B cell (primary cell): ENCODE results near the gene TMEM253. TPM values are rescaled to one million over a fixed set of nuclear protein-coding genes. Genes with fewer than 3 reads are reported as not detected.

Source experiments
- ATAC-seq: fragments of 200-7000 bp; cut with Tn5 transposase; one replicate; pipeline ENCODE4 v1.10.0; 2021; ENCODE audit warnings: low read depth, mild to moderate bottlenecking, moderate number of reproducible peaks, moderate library complexity
- CTCF ChIA-PET: fragments of 350-600 bp; sonication (Branson Sonifier 250); formaldehyde crosslinking; loops from one replicate; lab custom pipeline; 2021; ENCODE audit warnings: antibody characterized with exemption, inconsistent platforms; lab: Charles Lee
- POLR2A ChIA-PET: fragments of 350-600 bp; sonication (Branson Sonifier 250); formaldehyde crosslinking; loops from one replicate; lab custom pipeline; 2021; ENCODE audit warnings: antibody characterized with exemption; lab: Charles Lee
- DNase-seq: peaks from one replicate; pipeline ENCODE4 v3.0.0; 2013
- H2AFZ ChIP-seq: 2 replicates; pipeline ENCODE4 v1.6.1; 2012; ENCODE audit warnings: mild to moderate bottlenecking, low read depth, low read length; ENCODE audit not compliant: insufficient read depth, poor library complexity, severe bottlenecking
- H3K27ac ChIP-seq, 2 donors: 1 replicate in 1 of 2; 2 replicates in 1 of 2; pipeline ENCODE4 v1.5.1; 2012 to 2013; ENCODE audit warnings: low read length in 2 of 2, mild to moderate bottlenecking in 2 of 2, moderate library complexity in 1 of 2
- H3K27me3 ChIP-seq, 4 experiments: fragments of 200-600 bp in 1 of 4; sonication (generic) in 1 of 4; replicated peaks in 1 of 4; 1 replicate in 2 of 4; 2 replicates in 2 of 4; pipeline versions ENCODE4 v1.6.1 to v1.7.0; 2013 to 2016; ENCODE audit warnings: low read length in 3 of 4, mild to moderate bottlenecking in 2 of 4, mixed read lengths in 1 of 4, moderate library complexity in 1 of 4; ENCODE audit not compliant: insufficient read depth in 4 of 4, control insufficient read depth in 3 of 4; ENCODE audit errors: control extremely low read depth in 1 of 4
- H3K36me3 ChIP-seq, 2 experiments: replicated peaks in 1 of 2; 1 replicate in 1 of 2; 2 replicates in 1 of 2; pipeline versions ENCODE4 v1.6.1 to v1.7.1; 2013; ENCODE audit warnings: low read length in 1 of 2; ENCODE audit not compliant: insufficient read depth in 2 of 2, control insufficient read depth in 1 of 2; ENCODE audit errors: control extremely low read depth in 1 of 2, extremely low read depth in 1 of 2
- H3K4me1 ChIP-seq, 2 donors: fragments of 200-600 bp in 1 of 2; sonication (generic) in 1 of 2; 1 replicate in 1 of 2; 2 replicates in 1 of 2; pipeline versions ENCODE4 v1.5.1 to v1.6.1; 2013 to 2017; ENCODE audit warnings: low read length in 2 of 2; ENCODE audit not compliant: control insufficient read depth in 2 of 2, insufficient read depth in 2 of 2
- H3K4me2 ChIP-seq: replicated peaks from 2 replicates; pipeline ENCODE3; 2012; ENCODE audit warnings: mild to moderate bottlenecking, low read depth, low read length; ENCODE audit not compliant: poor library complexity, severe bottlenecking
- H3K4me3 ChIP-seq, 5 experiments: fragments of 200-600 bp in 1 of 5; sonication (generic) in 1 of 5; 1 replicate in 3 of 5; 2 replicates in 2 of 5; pipeline versions ENCODE4 v1.5.1 to v1.7.0; 2011 to 2016; ENCODE audit warnings: low read length in 4 of 5, mild to moderate bottlenecking in 4 of 5, low read depth in 2 of 5, control low read depth in 1 of 5, moderate library complexity in 1 of 5; ENCODE audit not compliant: insufficient read depth in 1 of 5; ENCODE audit errors: control extremely low read depth in 1 of 5, extremely low read depth in 1 of 5
- H3K79me2 ChIP-seq: fragments of 200-600 bp; sonication (generic); one replicate; pipeline ENCODE4 v1.6.0; 2016; ENCODE audit warnings: low read length; ENCODE audit not compliant: control insufficient read depth, insufficient read depth
- H3K9ac ChIP-seq: fragments of 200-600 bp; sonication (generic); 2 replicates; pipeline ENCODE4 v1.6.1; 2017; ENCODE audit warnings: mild to moderate bottlenecking, low read length, moderate library complexity
- H3K9me3 ChIP-seq, 3 donors: one replicate each; pipeline versions ENCODE4 v1.6.1 to v1.7.1; 2013; ENCODE audit warnings: low read length in 2 of 3; ENCODE audit not compliant: control insufficient read depth in 2 of 3, insufficient read depth in 1 of 3; ENCODE audit errors: control extremely low read depth in 1 of 3
- H4K20me1 ChIP-seq: 2 replicates; pipeline ENCODE4 v1.6.0; 2012; ENCODE audit warnings: mild to moderate bottlenecking, low read length; ENCODE audit not compliant: insufficient read depth, control insufficient read depth, poor library complexity, severe bottlenecking
- H3K27ac Mint-ChIP-seq: one replicate; pipeline ENCODE4 v1.8.0; 2021; ENCODE audit warnings: mixed read lengths
- H3K27me3 Mint-ChIP-seq: one replicate; pipeline ENCODE4 v1.8.0; 2021; ENCODE audit warnings: mixed read lengths
- H3K4me1 Mint-ChIP-seq: one replicate; pipeline ENCODE4 v1.8.0; 2021; ENCODE audit warnings: mixed read lengths
- H3K4me3 Mint-ChIP-seq: one replicate; pipeline ENCODE4 v1.8.0; 2021; ENCODE audit warnings: mixed read lengths
- H3K9me3 Mint-ChIP-seq: one replicate; pipeline ENCODE4 v1.8.0; 2022; ENCODE audit warnings: mixed read lengths; ENCODE audit not compliant: insufficient read depth
- EZH2 ChIP-seq: IDR thresholded peaks from 2 replicates; pipeline ENCODE4 v1.6.1; 2012; ENCODE audit warnings: borderline replicate concordance, low read depth, mild to moderate bottlenecking, moderate library complexity, low read length; ENCODE audit not compliant: insufficient read depth, poor library complexity, severe bottlenecking
- WGBS: methylation state at CpG from one replicate; pipeline ENCODE4 v1.1.5; 2013; ENCODE audit warnings: missing lambda C conversion rate; ENCODE audit not compliant: insufficient coverage; 5-methylcytosine and 5-hydroxymethylcytosine counted together
- intact Hi-C: fragments of 100-400 bp; cut with micrococcal nuclease; formaldehyde crosslinking; loops from one replicate; pipeline ENCODE4 v1.10.0; 2022
- polyA plus RNA-seq: library from polyadenylated mRNA; depleted of rRNA; stranded (reverse); fragments of >200 nt; gene quantifications from 2 replicates; pipeline ENCODE4 v1.2.3, GENCODE V29; 2012
- total RNA-seq, 2 donors: library from RNA; stranded (reverse); fragments of 120-200 nt in 1 of 2; gene quantifications; 1 replicate in 1 of 2; 2 replicates in 1 of 2; pipeline versions ENCODE4 v1.2.3 to v1.2.4, GENCODE V29; 2013 to 2022
- TF ChIP-seq, protein P1 (sequence below): fragments of 200-600 bp; IDR thresholded peaks from one replicate; pipeline ENCODE4 v1.8.0; 2022; ENCODE audit warnings: antibody characterized with exemption, mild to moderate bottlenecking

TMEM253 gene
- total and polyA plus RNA-seq, 2 donors (not counting 1 experiment from before 2014, with no cell fraction given): not detected

DNA sequence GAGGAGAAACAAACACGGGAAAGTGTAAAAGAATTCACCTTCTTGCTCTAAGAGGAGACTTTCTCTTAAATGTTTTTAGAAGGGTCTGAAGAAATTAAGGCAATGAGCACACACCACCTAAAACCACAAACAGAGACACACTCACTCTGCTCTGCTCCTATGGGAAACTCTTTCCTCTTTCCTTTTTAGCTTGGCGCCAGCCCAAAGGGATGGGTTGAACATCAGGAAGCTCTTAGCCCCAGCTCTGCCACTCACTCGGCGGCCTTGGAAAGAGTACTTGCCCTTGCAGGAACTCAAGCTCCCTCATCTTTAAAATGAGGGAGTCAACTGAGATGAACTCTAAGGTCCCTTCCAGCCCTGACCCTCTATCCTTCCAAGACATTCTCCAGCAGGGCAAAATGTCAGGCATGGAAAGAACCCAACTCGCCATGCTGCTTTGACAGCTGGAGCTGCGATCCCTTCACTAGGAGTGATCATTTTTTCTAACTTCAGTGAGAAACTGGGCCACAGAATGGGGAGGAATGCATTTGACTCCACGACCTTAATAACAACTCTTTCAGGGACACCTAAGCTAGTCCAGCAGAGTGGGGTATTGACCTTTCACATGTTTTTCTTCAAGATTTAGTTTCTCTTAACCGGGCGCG is 44.2 kb upstream of the TMEM253 start:
- Mint-ChIP-seq H3K9me3 (no peaks in the 10 kb centered on the region), H3K4me3 (no peak overlapping the region), H3K27me3 (peaks cover 33% of the 10 kb centered on the region), H3K4me1 (no peaks in the 10 kb centered on the region), H3K27ac (no peak overlapping the region)
- ATAC-seq: no peak
- CTCF ChIA-PET: interaction anchor here (1.2 kb wide), 1 partner anchor 42 kb away, joined by 5 read pairs; no protein-coding TSS in a partner anchor
- Histone ChIP-seq H4K20me1 (no peaks in the 10 kb centered on the region), H3K79me2 (no peaks in the 10 kb centered on the region), H3K9me3 (no peaks in the 10 kb centered on the region), H3K4me1 (no peaks in the 10 kb centered on the region), H3K27ac (no peak overlapping the region), H3K27me3 (peaks cover 0 to 8% (median 2%) of the 10 kb centered on the region in 4 experiments), H3K9ac (no peak overlapping the region), H3K4me3 (no peak overlapping the region), H3K36me3 (no peaks in the 10 kb centered on the region), H2AFZ (no peak overlapping the region), H3K4me2 (no peak overlapping the region)
- POLR2A ChIA-PET: no interaction called here
- no peak for DNase-seq
- intact Hi-C loops: no loop called here
- TF ChIP-seq, protein P1, sequence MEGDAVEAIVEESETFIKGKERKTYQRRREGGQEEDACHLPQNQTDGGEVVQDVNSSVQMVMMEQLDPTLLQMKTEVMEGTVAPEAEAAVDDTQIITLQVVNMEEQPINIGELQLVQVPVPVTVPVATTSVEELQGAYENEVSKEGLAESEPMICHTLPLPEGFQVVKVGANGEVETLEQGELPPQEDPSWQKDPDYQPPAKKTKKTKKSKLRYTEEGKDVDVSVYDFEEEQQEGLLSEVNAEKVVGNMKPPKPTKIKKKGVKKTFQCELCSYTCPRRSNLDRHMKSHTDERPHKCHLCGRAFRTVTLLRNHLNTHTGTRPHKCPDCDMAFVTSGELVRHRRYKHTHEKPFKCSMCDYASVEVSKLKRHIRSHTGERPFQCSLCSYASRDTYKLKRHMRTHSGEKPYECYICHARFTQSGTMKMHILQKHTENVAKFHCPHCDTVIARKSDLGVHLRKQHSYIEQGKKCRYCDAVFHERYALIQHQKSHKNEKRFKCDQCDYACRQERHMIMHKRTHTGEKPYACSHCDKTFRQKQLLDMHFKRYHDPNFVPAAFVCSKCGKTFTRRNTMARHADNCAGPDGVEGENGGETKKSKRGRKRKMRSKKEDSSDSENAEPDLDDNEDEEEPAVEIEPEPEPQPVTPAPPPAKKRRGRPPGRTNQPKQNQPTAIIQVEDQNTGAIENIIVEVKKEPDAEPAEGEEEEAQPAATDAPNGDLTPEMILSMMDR: no peak
- TF ChIP-seq EZH2: no peak
- 98% methylated on average over 5 of the region's 10 CpGs for WGBS

DNA sequence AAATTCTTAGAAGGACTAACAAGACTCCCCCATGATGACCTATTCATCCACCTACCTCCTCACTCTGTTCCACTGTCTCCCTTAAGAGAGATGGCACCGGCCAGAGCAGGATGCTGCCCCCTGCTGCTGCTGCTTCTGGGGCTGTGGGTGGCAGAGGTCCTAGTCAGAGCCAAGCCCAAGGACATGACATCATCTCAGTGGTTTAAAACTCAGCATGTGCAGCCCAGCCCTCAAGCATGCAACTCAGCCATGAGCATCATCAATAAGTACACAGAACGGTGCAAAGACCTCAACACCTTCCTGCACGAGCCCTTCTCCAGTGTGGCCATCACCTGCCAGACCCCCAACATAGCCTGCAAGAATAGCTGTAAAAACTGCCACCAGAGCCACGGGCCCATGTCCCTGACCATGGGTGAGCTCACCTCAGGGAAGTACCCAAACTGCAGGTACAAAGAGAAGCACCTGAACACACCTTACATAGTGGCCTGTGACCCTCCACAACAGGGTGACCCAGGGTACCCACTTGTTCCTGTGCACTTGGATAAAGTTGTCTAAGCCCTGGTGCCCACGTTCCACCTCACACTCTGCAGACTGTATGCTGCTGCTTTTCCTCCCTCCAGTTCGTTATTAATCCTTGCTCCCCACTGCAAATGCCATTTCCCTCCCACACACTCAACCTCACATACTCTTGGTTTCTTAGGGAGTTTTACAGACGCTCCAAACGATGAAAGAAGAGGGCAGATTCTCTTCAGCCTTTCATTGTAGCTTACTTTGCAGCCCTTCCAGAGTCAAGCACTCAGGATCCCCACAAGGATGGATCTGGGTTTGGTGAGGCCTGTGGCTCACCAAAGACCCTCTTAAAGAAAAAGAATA is 42.8 kb upstream of the TMEM253 start, which contains the start of gene RNASE8:
Gene RNASE8 (plus strand): TSS at position 20 of the 873 bp plus-strand sequence. CDS start 71 bp downstream, at position 91.
- no peaks in the 10 kb centered on the region for H3K79me2 ChIP-seq
- H2AFZ ChIP-seq: no peak within 1 kb of the TSS
- intact Hi-C loops: no loop called here
- H3K9me3 ChIP-seq: no peaks in the 10 kb centered on the region
- no peaks in the 10 kb centered on the region for H4K20me1 ChIP-seq
- ChIA-PET CTCF (interaction anchor here (0.9 to 1.8 kb wide), 2 partner anchors 10 to 43 kb away, joined by 3 to 5 read pairs; no protein-coding TSS in a partner anchor), POLR2A (no interaction called here)
- TF ChIP-seq, protein P1: no peak
- TF ChIP-seq EZH2: no peak
- no peak within 1 kb of the TSS for H3K4me2 ChIP-seq
- H3K36me3 ChIP-seq: no peaks in the 10 kb centered on the region
- Mint-ChIP-seq H3K27me3 (peaks cover 33% of the 10 kb centered on the region), H3K27ac (no peak within 1 kb of the TSS), H3K4me3 (no peak within 1 kb of the TSS), H3K4me1 (no peaks in the 10 kb centered on the region), H3K9me3 (no peaks in the 10 kb centered on the region)
- ATAC-seq (no peak), DNase-seq (no peak)
- no peak within 1 kb of the TSS for H3K9ac ChIP-seq
- no peak within 1 kb of the TSS for H3K4me3 ChIP-seq
- H3K4me1 ChIP-seq: no peaks in the 10 kb centered on the region
- H3K27me3 ChIP-seq: peaks cover 0 to 8% (median 4%) of the 10 kb centered on the region in 4 experiments
- 79% methylated on average over 6 of the region's 8 CpGs for WGBS
- no peak within 1 kb of the TSS for H3K27ac ChIP-seq
